B cell (primary cell): Measurements from ENCODE around the gene RERE. TPM values are rescaled to one million over a fixed set of nuclear protein-coding genes. Genes with fewer than 3 reads are reported as not detected.

Experiments
- ATAC-seq: fragments of 200-7000 bp; cut with Tn5 transposase; one replicate; pipeline ENCODE4 v1.10.0; 2021; ENCODE audit warnings: low read depth, mild to moderate bottlenecking, moderate number of reproducible peaks, moderate library complexity
- CTCF ChIA-PET: fragments of 350-600 bp; sonication (Branson Sonifier 250); formaldehyde crosslinking; loops from one replicate; lab custom pipeline; 2021; ENCODE audit warnings: antibody characterized with exemption, inconsistent platforms; lab: Charles Lee
- POLR2A ChIA-PET: fragments of 350-600 bp; sonication (Branson Sonifier 250); formaldehyde crosslinking; loops from one replicate; lab custom pipeline; 2021; ENCODE audit warnings: antibody characterized with exemption; lab: Charles Lee
- DNase-seq: peaks from one replicate; pipeline ENCODE4 v3.0.0; 2013
- H2AFZ ChIP-seq: 2 replicates; pipeline ENCODE4 v1.6.1; 2012; ENCODE audit warnings: mild to moderate bottlenecking, low read depth, low read length; ENCODE audit not compliant: insufficient read depth, poor library complexity, severe bottlenecking
- H3K27ac ChIP-seq, 2 donors: 1 replicate in 1 of 2; 2 replicates in 1 of 2; pipeline ENCODE4 v1.5.1; 2012 to 2013; ENCODE audit warnings: low read length in 2 of 2, mild to moderate bottlenecking in 2 of 2, moderate library complexity in 1 of 2
- H3K27me3 ChIP-seq, 4 experiments: fragments of 200-600 bp in 1 of 4; sonication (generic) in 1 of 4; replicated peaks in 1 of 4; 1 replicate in 2 of 4; 2 replicates in 2 of 4; pipeline versions ENCODE4 v1.6.1 to v1.7.0; 2013 to 2016; ENCODE audit warnings: low read length in 3 of 4, mild to moderate bottlenecking in 2 of 4, mixed read lengths in 1 of 4, moderate library complexity in 1 of 4; ENCODE audit not compliant: insufficient read depth in 4 of 4, control insufficient read depth in 3 of 4; ENCODE audit errors: control extremely low read depth in 1 of 4
- H3K36me3 ChIP-seq, 2 experiments: replicated peaks in 1 of 2; 1 replicate in 1 of 2; 2 replicates in 1 of 2; pipeline versions ENCODE4 v1.6.1 to v1.7.1; 2013; ENCODE audit warnings: low read length in 1 of 2; ENCODE audit not compliant: insufficient read depth in 2 of 2, control insufficient read depth in 1 of 2; ENCODE audit errors: control extremely low read depth in 1 of 2, extremely low read depth in 1 of 2
- H3K4me1 ChIP-seq, 2 donors: fragments of 200-600 bp in 1 of 2; sonication (generic) in 1 of 2; 1 replicate in 1 of 2; 2 replicates in 1 of 2; pipeline versions ENCODE4 v1.5.1 to v1.6.1; 2013 to 2017; ENCODE audit warnings: low read length in 2 of 2; ENCODE audit not compliant: control insufficient read depth in 2 of 2, insufficient read depth in 2 of 2
- H3K4me2 ChIP-seq: replicated peaks from 2 replicates; pipeline ENCODE3; 2012; ENCODE audit warnings: mild to moderate bottlenecking, low read depth, low read length; ENCODE audit not compliant: poor library complexity, severe bottlenecking
- H3K4me3 ChIP-seq, 5 experiments: fragments of 200-600 bp in 1 of 5; sonication (generic) in 1 of 5; 1 replicate in 3 of 5; 2 replicates in 2 of 5; pipeline versions ENCODE4 v1.5.1 to v1.7.0; 2011 to 2016; ENCODE audit warnings: low read length in 4 of 5, mild to moderate bottlenecking in 4 of 5, low read depth in 2 of 5, control low read depth in 1 of 5, moderate library complexity in 1 of 5; ENCODE audit not compliant: insufficient read depth in 1 of 5; ENCODE audit errors: control extremely low read depth in 1 of 5, extremely low read depth in 1 of 5
- H3K79me2 ChIP-seq: fragments of 200-600 bp; sonication (generic); one replicate; pipeline ENCODE4 v1.6.0; 2016; ENCODE audit warnings: low read length; ENCODE audit not compliant: control insufficient read depth, insufficient read depth
- H3K9ac ChIP-seq: fragments of 200-600 bp; sonication (generic); 2 replicates; pipeline ENCODE4 v1.6.1; 2017; ENCODE audit warnings: mild to moderate bottlenecking, low read length, moderate library complexity
- H3K9me3 ChIP-seq, 3 donors: one replicate each; pipeline versions ENCODE4 v1.6.1 to v1.7.1; 2013; ENCODE audit warnings: low read length in 2 of 3; ENCODE audit not compliant: control insufficient read depth in 2 of 3, insufficient read depth in 1 of 3; ENCODE audit errors: control extremely low read depth in 1 of 3
- H4K20me1 ChIP-seq: 2 replicates; pipeline ENCODE4 v1.6.0; 2012; ENCODE audit warnings: mild to moderate bottlenecking, low read length; ENCODE audit not compliant: insufficient read depth, control insufficient read depth, poor library complexity, severe bottlenecking
- H3K27ac Mint-ChIP-seq: one replicate; pipeline ENCODE4 v1.8.0; 2021; ENCODE audit warnings: mixed read lengths
- H3K27me3 Mint-ChIP-seq: one replicate; pipeline ENCODE4 v1.8.0; 2021; ENCODE audit warnings: mixed read lengths
- H3K4me1 Mint-ChIP-seq: one replicate; pipeline ENCODE4 v1.8.0; 2021; ENCODE audit warnings: mixed read lengths
- H3K4me3 Mint-ChIP-seq: one replicate; pipeline ENCODE4 v1.8.0; 2021; ENCODE audit warnings: mixed read lengths
- H3K9me3 Mint-ChIP-seq: one replicate; pipeline ENCODE4 v1.8.0; 2022; ENCODE audit warnings: mixed read lengths; ENCODE audit not compliant: insufficient read depth
- CTCF ChIP-seq: fragments of 200-600 bp; IDR thresholded peaks from one replicate; pipeline ENCODE4 v1.8.0; 2022; ENCODE audit warnings: antibody characterized with exemption, mild to moderate bottlenecking
- EZH2 ChIP-seq: IDR thresholded peaks from 2 replicates; pipeline ENCODE4 v1.6.1; 2012; ENCODE audit warnings: borderline replicate concordance, low read depth, mild to moderate bottlenecking, moderate library complexity, low read length; ENCODE audit not compliant: insufficient read depth, poor library complexity, severe bottlenecking
- WGBS: methylation state at CpG from one replicate; pipeline ENCODE4 v1.1.5; 2013; ENCODE audit warnings: missing lambda C conversion rate; ENCODE audit not compliant: insufficient coverage; 5-methylcytosine and 5-hydroxymethylcytosine counted together
- intact Hi-C: fragments of 100-400 bp; cut with micrococcal nuclease; formaldehyde crosslinking; loops from one replicate; pipeline ENCODE4 v1.10.0; 2022
- polyA plus RNA-seq: library from polyadenylated mRNA; depleted of rRNA; stranded (reverse); fragments of >200 nt; gene quantifications from 2 replicates; pipeline ENCODE4 v1.2.3, GENCODE V29; 2012
- total RNA-seq, 2 donors: library from RNA; stranded (reverse); fragments of 120-200 nt in 1 of 2; gene quantifications; 1 replicate in 1 of 2; 2 replicates in 1 of 2; pipeline versions ENCODE4 v1.2.3 to v1.2.4, GENCODE V29; 2013 to 2022

RERE gene
- total and polyA plus RNA-seq, 2 donors (not counting 1 experiment from before 2014, with no cell fraction given), result 27.3 to 132 TPM

GRCh38 chr1:8720347-8720746 lies 97.1 kb downstream of the RERE start:
- H3K27ac Mint-ChIP-seq, result peak overlapping the region; percentile 48
- ChIA-PET CTCF (no interaction called here), POLR2A (no interaction called here)
- no peak overlapping the region for H3K9ac ChIP-seq
- WGBS, result no CpG with 5 or more reads among the region's 8 CpGs
- DNase-seq, result no peak
- H3K9me3 Mint-ChIP-seq, result no peaks in the 10 kb centered on the region
- intact Hi-C loops, result no loop called here
- H4K20me1 ChIP-seq, result no peaks in the 10 kb centered on the region
- no peak overlapping the region for H3K4me3 Mint-ChIP-seq
- no peak overlapping the region for H3K27ac ChIP-seq
- H3K4me1 ChIP-seq, result peaks cover 25 to 34% of the 10 kb centered on the region in 2 donors
- no peaks in the 10 kb centered on the region for H3K27me3 ChIP-seq
- no peak overlapping the region for H2AFZ ChIP-seq
- no peaks in the 10 kb centered on the region for H3K36me3 ChIP-seq
- H3K4me2 ChIP-seq, result no peak overlapping the region
- no peak for TF ChIP-seq EZH2
- TF ChIP-seq CTCF, result no peak
- H3K4me3 ChIP-seq, result no peak overlapping the region
- H3K27me3 Mint-ChIP-seq, result no peaks in the 10 kb centered on the region
- no peak for ATAC-seq
- H3K79me2 ChIP-seq, result peaks cover 70% of the 10 kb centered on the region
- no peaks in the 10 kb centered on the region for H3K9me3 ChIP-seq
- H3K4me1 Mint-ChIP-seq, result peaks cover 53% of the 10 kb centered on the region

- peaks cover 59% of the 10 kb centered on the region for H3K4me1 Mint-ChIP-seq
Measured at GRCh38 chr1:8718850-8719361, 98.5 kb downstream of the RERE start.

More at GRCh38 chr1:8718850-8719361, 98.5 kb downstream of the RERE start:
- intact Hi-C loops, result no loop called here
- Mint-ChIP-seq H3K4me3 (no peak overlapping the region), H3K27me3 (no peaks in the 10 kb centered on the region), H3K9me3 (no peaks in the 10 kb centered on the region), H3K27ac (peak overlapping the region; percentile 17)
- Histone ChIP-seq H4K20me1 (no peaks in the 10 kb centered on the region), H3K36me3 (no peaks in the 10 kb centered on the region), H3K9ac (no peak overlapping the region), H2AFZ (no peak overlapping the region), H3K79me2 (peaks cover 80% of the 10 kb centered on the region), H3K4me1 (peaks cover 26 to 40% of the 10 kb centered on the region in 2 donors), H3K9me3 (no peaks in the 10 kb centered on the region), H3K4me2 (no peak overlapping the region), H3K27me3 (no peaks in the 10 kb centered on the region), H3K27ac (no peak overlapping the region), H3K4me3 (no peak overlapping the region)
- WGBS, result no CpG with 5 or more reads among the region's 3 CpGs
- DNase-seq, result no peak
- no peak for TF ChIP-seq CTCF
- no peak for TF ChIP-seq EZH2
- CTCF ChIA-PET, result interaction anchor here (1.2 to 4.3 kb wide), 5 partner anchors 8 to 157 kb away, joined by 3 to 37 read pairs (median 10); no protein-coding TSS in a partner anchor
- POLR2A ChIA-PET, result interaction anchor here (0.5 kb wide), 1 partner anchor 158 kb away, joined by 5 read pairs; no protein-coding TSS in a partner anchor
- no peak for ATAC-seq
